NOMO-1 (cell line): ENCODE data around the gene UBE2I.
A peak's percentile ranks its signal among the peaks of the same experiment; 100 is the strongest.

Experiments used
- DNase-seq, 2 experiments: peaks; one replicate each; lab custom pipeline; 2025; ENCODE audit not compliant: unreplicated experiment in 2 of 2; lab: John Stamatoyannopoulos, UW

UBE2I gene

DNA sequence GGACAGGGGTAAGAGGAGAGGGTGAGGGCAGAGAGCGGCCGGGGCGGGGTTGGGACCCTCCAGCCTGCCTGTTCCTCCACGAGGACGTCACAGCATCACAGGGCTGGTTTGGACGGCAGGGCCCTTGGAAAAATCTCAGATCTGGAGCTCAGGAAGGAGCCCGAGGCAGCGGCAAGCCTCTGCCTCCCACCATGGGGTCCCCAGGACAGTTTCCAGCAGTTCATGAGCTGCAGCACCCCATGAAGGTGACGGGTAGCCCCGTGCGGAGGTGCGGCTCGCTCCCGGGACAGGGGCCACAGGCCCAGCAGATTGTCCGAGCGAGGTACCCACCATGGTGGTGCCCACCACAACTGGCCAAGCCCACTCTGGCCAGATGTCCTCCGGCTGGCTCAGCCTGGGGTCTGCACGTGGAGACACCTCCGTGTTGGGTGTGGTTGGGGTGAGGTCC lies 32.3 kb upstream of the UBE2I start:
- no peak for DNase-seq

DNA sequence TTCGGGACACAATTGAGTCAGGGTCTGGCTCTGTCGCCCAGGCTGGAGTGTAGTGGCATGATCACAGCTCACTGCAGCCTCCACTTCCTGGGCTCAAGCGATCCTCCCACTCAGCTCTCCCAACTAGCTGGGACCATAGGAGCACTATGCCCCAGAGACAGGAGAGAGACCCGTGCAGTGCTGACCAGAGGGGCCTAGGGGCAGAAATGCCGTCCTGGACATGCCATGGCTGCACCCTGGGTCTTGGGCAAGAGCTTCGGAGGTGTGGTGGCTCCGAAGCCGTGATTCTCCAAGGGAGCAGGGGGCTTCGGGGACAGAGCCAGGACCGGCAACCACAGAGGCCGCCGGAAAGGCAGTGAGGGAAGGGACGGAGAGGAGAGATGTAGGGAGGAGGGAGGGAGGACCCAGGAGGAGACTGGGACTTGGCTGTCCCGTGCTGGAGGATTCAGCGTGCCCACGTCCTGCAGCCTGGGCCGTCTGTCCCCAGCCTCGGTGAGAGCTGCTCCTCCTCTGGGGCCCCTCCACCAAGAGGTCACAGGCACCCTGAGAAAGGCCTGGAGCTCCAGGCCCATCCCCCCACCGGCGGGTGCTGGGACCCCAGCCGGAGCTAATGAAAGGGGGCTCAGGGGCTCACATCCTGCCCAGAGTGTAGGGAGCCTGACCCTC lies 31.7 kb upstream of the UBE2I start:
- no peak for DNase-seq

DNA sequence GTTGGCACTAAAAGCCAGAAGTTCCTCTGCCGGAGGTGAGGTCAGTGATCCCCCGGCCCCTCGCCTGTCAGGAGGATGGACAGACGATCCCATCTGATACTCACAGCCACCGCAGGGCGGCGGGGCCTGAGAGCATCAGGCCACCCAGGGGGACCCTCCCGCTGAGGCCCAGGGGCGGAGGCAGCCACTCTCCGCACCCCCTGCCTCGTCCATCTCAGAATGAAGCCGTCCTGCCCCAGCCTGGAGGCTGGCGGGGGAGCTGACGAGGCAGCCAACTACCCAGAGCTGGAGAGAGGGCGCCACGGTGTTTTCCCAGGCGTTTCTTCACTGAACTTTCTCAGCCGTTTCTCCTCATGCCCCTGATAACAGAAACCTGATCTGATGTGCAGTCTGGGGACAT lies 31.0 kb upstream of the UBE2I start:
- no peak for DNase-seq

GRCh38 chr16:1279081-1279944 lies 30.1 kb upstream of the UBE2I start:
- DNase-seq = no peak

DNA sequence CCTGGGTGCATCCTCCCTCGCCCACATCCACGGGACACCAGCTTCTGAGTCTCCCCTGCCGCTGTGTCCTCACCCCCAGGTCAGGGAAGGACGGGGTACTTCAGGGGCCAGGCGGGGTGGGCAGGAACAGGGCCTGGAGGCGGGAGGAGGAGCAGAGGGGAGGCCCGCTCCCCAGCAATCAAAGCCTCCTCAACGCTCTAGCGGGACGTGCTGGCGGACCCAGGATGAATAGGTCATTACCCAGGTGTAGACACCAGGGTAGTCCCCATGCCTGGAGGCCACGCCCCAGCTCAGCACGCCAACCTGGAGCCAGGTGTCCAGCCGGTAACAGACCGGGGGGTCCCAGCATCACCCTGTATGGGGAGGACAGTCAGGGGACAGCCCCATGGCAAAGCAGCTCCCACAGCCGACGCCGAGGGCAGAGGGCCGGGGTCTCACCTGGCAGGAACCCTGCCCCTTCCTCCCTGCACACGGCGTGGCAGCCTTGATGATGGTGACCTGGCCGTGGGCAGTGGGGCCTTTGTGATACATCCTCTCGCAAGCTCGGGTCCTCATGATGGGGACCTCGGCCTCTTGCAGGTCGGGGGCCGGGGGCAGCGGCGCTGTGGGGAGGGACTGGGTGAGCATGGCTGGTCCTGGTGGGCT lies 29.4 kb upstream of the UBE2I start:
- DNase-seq = no peak

DNA sequence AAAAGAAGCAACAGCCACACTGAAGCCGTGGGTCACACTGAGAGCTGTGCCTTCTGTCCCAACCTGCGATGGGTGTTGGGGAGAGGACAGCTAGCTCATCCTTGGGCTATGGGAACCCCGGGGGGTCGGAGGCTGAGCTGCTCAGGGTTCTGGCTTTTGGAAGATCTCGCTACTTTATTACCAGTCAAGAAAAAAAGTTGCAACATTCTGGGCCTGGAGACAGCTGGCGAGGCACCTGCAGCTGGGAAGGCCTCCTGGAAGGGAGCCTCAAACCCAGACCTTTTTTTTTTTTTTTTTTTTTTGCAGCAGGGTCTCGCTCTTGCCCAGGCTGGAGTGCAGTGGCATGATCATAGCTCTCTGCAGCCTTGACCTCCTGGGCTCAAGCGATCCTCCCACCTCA lies 28.7 kb upstream of the UBE2I start:
- DNase-seq = no peak

DNA sequence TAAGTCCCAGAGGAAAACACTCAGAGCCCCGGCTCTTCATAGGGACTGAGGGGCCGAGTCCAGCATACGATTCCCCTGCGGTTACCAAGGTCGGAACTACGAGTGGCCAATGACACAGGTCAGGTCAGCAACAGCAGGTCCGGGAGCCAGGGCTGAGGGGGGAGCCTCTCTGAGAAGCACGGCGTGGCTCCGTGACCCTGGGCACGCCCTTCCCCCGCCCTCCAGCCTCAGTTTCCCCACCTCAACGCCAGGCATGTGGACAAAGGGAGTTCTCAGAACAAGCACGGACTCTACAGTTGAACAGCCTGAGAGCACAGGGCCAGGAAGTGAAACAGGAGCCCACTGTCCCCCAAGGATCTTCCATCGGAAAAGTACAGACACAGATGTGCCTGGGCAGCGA lies 27.9 kb upstream of the UBE2I start:
- no peak for DNase-seq

GRCh38 chr16:1282324-1282973 lies 27.0 kb upstream of the UBE2I start:
- peak in 1 of 2 experiments; percentile 5 for DNase-seq

DNA sequence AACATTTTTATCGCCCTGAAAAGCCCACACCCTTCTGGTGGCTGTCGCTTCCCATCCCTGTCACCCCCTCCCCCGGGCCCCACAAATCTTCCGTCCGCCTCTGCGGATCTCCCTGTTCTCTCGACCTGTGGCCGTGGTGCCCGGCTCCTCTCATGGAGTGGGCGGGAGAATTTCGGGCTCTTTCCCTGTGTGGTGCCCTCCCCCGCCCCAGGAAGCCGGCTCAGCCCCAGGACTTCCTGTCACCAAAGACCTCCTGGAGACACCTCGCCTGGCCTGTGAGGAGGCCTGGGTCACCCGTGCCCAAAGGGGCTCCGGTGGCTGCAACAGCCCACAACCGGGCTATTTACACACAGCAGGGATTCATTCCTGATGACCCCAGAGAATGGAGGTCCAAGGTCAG lies 26.1 kb upstream of the UBE2I start:
- no peak for DNase-seq

DNA sequence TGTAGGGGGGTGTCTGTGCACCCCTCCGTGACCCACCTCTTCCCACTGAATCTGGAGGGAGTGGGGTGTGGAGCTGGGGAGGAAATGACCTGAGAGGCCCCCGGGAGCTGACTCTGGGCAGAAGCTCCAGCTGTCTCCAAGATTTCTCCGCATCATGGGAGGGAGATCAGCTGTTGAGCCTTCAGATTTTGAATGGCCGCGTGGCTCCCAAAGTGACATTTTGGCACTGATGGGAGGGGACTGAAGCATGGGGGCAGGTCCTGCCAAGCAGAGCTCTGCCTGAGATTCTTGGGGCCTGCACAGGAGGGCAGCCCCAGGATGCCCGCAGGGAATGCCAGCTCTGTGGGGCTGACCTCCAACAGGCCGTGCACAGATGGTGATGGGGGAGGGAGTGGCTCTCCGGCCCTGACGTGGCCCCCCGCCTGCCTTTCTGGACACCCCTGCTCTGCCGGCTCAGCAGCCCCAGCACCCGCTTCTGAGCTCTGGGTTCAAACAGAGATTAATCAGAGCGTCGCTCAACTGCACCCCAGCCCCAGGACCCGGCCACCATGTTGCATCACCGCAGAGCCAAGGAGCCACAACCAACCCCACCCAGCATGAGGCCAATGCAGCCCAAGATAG lies 25.3 kb upstream of the UBE2I start:
- DNase-seq = no peak

GRCh38 chr16:1285669-1286512 lies 23.5 kb upstream of the UBE2I start:
- no peak for DNase-seq

DNA sequence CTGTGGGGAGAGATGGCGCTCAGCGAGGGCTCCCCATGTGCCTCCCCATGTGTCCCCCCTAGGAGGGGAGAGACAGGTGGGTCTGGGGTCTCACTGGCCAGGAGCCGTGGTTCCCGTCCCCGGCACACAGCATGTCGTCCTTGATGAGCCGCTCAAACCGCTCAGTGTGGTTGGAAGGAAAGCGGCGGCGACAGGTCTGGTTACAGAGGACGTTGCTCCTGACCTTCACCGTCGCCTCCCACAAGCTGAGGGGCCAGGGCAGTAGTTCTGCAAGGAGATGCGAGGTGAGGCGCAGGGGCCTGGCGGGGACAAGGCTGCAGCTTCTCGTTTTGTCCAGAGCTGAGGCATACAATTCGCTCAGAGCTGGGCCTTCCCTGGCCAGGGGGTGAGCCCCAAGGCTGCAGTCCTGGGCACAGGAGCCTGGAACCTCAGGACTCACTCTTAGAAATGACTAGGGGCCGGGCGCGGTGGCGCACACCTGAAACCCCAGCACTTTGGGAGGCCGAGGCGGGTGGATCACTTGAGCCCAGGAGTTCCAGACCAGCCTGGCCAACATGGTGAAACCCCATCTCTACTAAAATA lies 22.8 kb upstream of the UBE2I start:
- no peak for DNase-seq

DNA sequence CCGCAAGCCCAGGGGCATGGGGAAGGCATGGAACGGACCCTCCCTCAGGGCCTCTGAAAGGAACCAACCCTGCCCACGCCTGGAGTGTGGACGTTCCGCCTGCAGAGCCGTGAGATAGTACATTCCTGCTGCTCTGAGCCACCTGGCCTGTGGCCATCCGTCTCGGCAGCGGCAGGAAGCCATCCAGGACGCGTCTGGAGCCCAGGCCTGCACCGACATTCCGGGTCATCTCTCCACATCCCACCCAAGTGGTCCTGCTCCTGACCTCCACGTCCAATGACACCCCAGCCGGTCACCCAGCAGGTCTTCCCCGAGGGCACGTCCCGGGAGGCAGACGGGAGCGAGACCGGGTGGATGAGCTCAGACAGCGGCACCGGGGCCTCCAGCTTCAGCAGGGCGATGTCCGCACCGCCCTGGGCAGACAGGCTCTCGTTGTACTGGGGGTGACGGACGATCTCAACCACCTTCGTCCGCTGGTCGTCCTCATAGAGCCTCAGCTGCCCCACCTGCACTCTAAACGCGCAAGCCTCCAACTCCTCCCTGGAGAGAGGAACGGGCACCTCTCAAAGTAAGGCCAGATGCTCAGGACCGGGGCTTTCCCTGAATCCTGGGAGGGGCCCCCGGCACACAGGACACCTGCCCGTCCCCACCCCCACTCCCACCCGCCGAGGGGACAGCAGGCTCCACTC lies 21.3 kb upstream of the UBE2I start:
- DNase-seq = no peak

GRCh38 chr16:1288813-1289476 lies 20.5 kb upstream of the UBE2I start:
- DNase-seq = no peak

- DNase-seq = no peak
These were observed 20.0 kb upstream of the UBE2I start for GRCh38 chr16:1289477-1289866.

- DNase-seq = peak; percentile 2 to 22
These were observed 19.4 kb upstream of the UBE2I start for GRCh38 chr16:1290063-1290501.

- no peak for DNase-seq
These were observed 18.4 kb upstream of the UBE2I start for GRCh38 chr16:1290860-1291575.

GRCh38 chr16:1291576-1291974 lies 17.9 kb upstream of the UBE2I start:
- no peak for DNase-seq
